ENCODE data around the gene CCL1. TPM values are rescaled to one million over a fixed set of nuclear protein-coding genes. Genes with fewer than 3 reads are reported as not detected.

The CCL1 gene
- total and polyA plus RNA-seq, 2 of the 4 experiments (the other 2 are of a cell fraction), result not detected

GRCh38 chr17:34371405-34372100, 8.5 kb upstream of the CCL1 start:
- TF ChIP-seq USF2 (IDR thresholded peaks at IDR 0.05; ENCODE audit: low read depth, low read length), result no peak
- TF ChIP-seq NFE2L2 (IDR thresholded peaks at IDR 0.05; ENCODE audit: low read depth, low read length), result no peak
- no peak for TF ChIP-seq CEBPB (IDR thresholded peaks at IDR 0.05; ENCODE audit: low read depth, low read length)
- no peak for TF ChIP-seq RAD21 (IDR thresholded peaks at IDR 0.05; ENCODE audit: low read length)
- no peak for TF ChIP-seq CTCF (conservative IDR thresholded peaks at IDR 0.05; ENCODE audit: low read depth, low read length)
- Histone ChIP-seq H3K4me2 (ENCODE audit: low read depth, low read length) (no peak overlapping the region), H3K79me1 (ENCODE audit: low read depth in 1 of 2, low read length in 2 of 2) (no peaks in the 10 kb centered on the region), H3K4ac (ENCODE audit: low read depth, low read length) (no peak overlapping the region), H3K18ac (ENCODE audit: low read depth, low read length) (no peak overlapping the region), H2AK9ac (replicated peaks; ENCODE audit: low read depth, low read length, poor library complexity) (no peak overlapping the region), H3K9me3 (ENCODE audit: control insufficient read depth, insufficient read depth, low read length) (no peaks in the 10 kb centered on the region), H3K9ac (ENCODE audit: low read depth, low read length) (no peak overlapping the region), H2BK20ac (ENCODE audit: low read depth, low read length) (no peak overlapping the region), H2AK5ac (ENCODE audit: low read depth, low read length) (no peak overlapping the region), H3K14ac (replicated peaks; ENCODE audit: low read depth, low read length) (no peak overlapping the region), H4K91ac (ENCODE audit: insufficient read depth, low read depth, low read length) (no peak overlapping the region), H3K4me1 (ENCODE audit: control insufficient read depth, insufficient read depth, low read length) (no peaks in the 10 kb centered on the region), H3K56ac (ENCODE audit: extremely low read depth, insufficient read depth, low read length) (no peak overlapping the region; the same call in 1 of the 2 replicates), H3K27ac (ENCODE audit: insufficient read depth, low read length) (no peak overlapping the region), H3K36me3 (ENCODE audit: control insufficient read depth, insufficient read depth, low read length) (no peaks in the 10 kb centered on the region), H2BK15ac (ENCODE audit: low read depth, low read length) (no peak overlapping the region), H3K9me1 (ENCODE audit: insufficient read depth, low read length) (no peaks in the 10 kb centered on the region), H4K5ac (ENCODE audit: low read depth, low read length) (no peak overlapping the region), H2AFZ (replicated peaks; ENCODE audit: low read length, poor library complexity) (no peak overlapping the region), H2BK120ac (ENCODE audit: low read depth, low read length) (no peak overlapping the region), H3K4me3 (ENCODE audit: insufficient read depth, low read depth, low read length) (no peak overlapping the region), H4K20me1 (ENCODE audit: insufficient read depth, low read length) (no peaks in the 10 kb centered on the region), H2BK5ac (ENCODE audit: low read depth, low read length, poor library complexity, severe bottlenecking) (no peak overlapping the region), H4K8ac (ENCODE audit: low read depth in 2 of 2, low read length in 2 of 2) (no peak overlapping the region), H3K27me3 (ENCODE audit: control insufficient read depth, insufficient read depth, low read length) (peaks cover 19% of the 10 kb centered on the region), H3K23ac (ENCODE audit: low read depth, low read length) (no peak overlapping the region)
- in situ Hi-C loops (cut with MboI; ENCODE audit: low sequenced_read_pairs), result no loop called here
- no TSS peak for BruUV-seq (replicated peaks)
- dilution Hi-C loops (cut with HindIII; ENCODE audit: low sequenced_read_pairs, unreplicated experiment), result no loop called here
- ChIA-PET POLR2A (ENCODE audit: unreplicated experiment) (no interaction called here), CTCF (no interaction called here)
- intact Hi-C loops (cut with micrococcal nuclease), result no loop called here
- DNase-seq (no peak), ATAC-seq (ENCODE audit: low read depth) (no peak)
- no CpG with 5 or more reads among the region's 3 CpGs for WGBS, 2 experiments (ENCODE audit: extremely low coverage in 2 of 2, insufficient read length in 1 of 2)

Data from IMR-90 (cell line).